Stimulated activated naive CD8-positive, alpha-beta T cell treated with anti-CD3 and anti-CD28 coated beads, Interleukin-15, amount 100 ng/mL, for 72 hours (primary cell): ENCODE data around the gene ARAP3.

Experiments used
- ATAC-seq: fragments of 150-1000 bp; cut with Tn5 transposase; 2 replicates; pipeline ENCODE4 v1.10.0; 2021; ENCODE audit warnings: mild to moderate bottlenecking, moderate library complexity
- DNase-seq, 2 donors: peaks; one replicate each; pipeline ENCODE4 v3.0.0; 2021 to 2022
- H3K27ac Mint-ChIP-seq, 2 donors: one replicate each; pipeline ENCODE4 v1.8.0; 2022; ENCODE audit warnings: mild to moderate bottlenecking in 2 of 2, mixed read lengths in 2 of 2, moderate library complexity in 2 of 2
- H3K27me3 Mint-ChIP-seq: one replicate; pipeline ENCODE4 v1.8.0; 2022; ENCODE audit warnings: mixed read lengths
- H3K4me1 Mint-ChIP-seq: one replicate; pipeline ENCODE4 v1.8.0; 2022; ENCODE audit warnings: mild to moderate bottlenecking, mixed read lengths
- H3K4me3 Mint-ChIP-seq, 2 donors: one replicate each; pipeline ENCODE4 v1.8.0; 2022; ENCODE audit warnings: mild to moderate bottlenecking in 2 of 2, mixed read lengths in 2 of 2, moderate library complexity in 1 of 2
- H3K9me3 Mint-ChIP-seq, 2 donors: one replicate each; pipeline ENCODE4 v1.8.0; 2022; ENCODE audit warnings: mixed read lengths in 2 of 2

Gene ARAP3

GRCh38 chr5:141686648-141687416 is 4.8 kb upstream of the ARAP3 start:
- H3K9me3 Mint-ChIP-seq: no peaks in the 10 kb centered on the region
- ATAC-seq: no peak
- no peak overlapping the region for H3K4me3 Mint-ChIP-seq
- H3K27ac Mint-ChIP-seq: peak overlapping the region in 1 of 2 donors; percentile 6
- DNase-seq: no peak
- peaks cover 14% of the 10 kb centered on the region for H3K27me3 Mint-ChIP-seq
- peaks cover 25% of the 10 kb centered on the region for H3K4me1 Mint-ChIP-seq

DNA sequence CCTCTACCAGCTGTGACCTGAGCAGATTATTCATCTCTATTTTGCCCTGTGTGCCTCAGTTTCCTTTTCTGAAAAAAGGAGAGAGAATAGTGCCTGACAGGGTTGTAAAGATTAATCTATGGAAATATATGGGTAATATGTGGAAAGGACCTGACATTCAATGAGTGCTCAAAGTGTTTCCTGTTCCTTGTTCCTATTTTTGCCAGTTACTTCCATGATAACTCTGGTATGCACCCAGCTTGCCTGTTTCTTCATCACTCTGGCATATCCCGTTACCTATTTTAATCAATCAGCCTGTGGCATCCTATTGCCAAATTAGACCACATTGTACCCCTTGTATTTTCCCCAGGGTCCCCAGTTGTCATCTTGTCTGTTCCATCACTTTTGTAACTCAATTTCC is 3.6 kb upstream of the ARAP3 start:
- Mint-ChIP-seq H3K27ac (no peak overlapping the region), H3K4me1 (peaks cover 33% of the 10 kb centered on the region), H3K9me3 (no peaks in the 10 kb centered on the region), H3K4me3 (no peak overlapping the region), H3K27me3 (peaks cover 7% of the 10 kb centered on the region)
- DNase-seq: no peak
- ATAC-seq: no peak

DNA sequence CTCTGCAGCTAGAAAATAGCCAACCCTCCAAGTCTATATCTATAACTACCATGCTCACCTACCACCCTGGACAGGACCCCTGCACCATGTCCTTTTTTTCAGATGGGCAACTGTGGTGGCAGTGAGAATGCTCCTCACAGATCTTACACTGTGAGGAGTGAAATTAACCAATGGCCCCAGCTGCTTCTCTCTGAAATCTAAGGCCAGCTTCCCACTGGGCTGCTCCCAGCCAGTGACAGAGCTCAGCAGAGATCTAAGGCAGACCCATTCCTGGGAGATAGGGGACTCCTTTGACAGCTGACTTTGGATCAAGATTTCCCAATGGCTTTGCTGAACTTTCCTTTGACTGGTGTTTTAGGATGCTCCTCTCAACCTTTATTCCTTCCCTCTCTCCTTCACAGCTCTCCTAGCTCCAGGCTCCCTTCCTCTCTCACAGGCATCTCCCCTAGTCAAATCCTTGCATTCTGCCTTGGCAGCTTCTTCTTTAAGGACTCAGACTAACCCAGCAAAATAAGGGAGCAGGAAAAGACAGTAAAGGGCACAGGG is 1.6 kb upstream of the ARAP3 start:
- H3K4me3 Mint-ChIP-seq: no peak overlapping the region
- no peaks in the 10 kb centered on the region for H3K27me3 Mint-ChIP-seq
- ATAC-seq: no peak
- H3K27ac Mint-ChIP-seq: no peak overlapping the region
- DNase-seq: no peak
- no peaks in the 10 kb centered on the region for H3K9me3 Mint-ChIP-seq
- peaks cover 35% of the 10 kb centered on the region for H3K4me1 Mint-ChIP-seq

- DNase-seq (no peak), ATAC-seq (peak; percentile 6)
- Mint-ChIP-seq H3K4me3 (peak overlapping the region; percentile 64 to 87), H3K27ac (peak overlapping the region in 1 of 2 donors; percentile 15), H3K9me3 (no peaks in the 10 kb centered on the region), H3K4me1 (peaks cover 35% of the 10 kb centered on the region), H3K27me3 (no peaks in the 10 kb centered on the region)
These were observed 735 bp downstream of the ARAP3 start for GRCh38 chr5:141681295-141681694.

- DNase-seq (no peak), ATAC-seq (no peak)
- Mint-ChIP-seq H3K27ac (no peak overlapping the region), H3K27me3 (no peaks in the 10 kb centered on the region), H3K9me3 (no peaks in the 10 kb centered on the region), H3K4me1 (peaks cover 35% of the 10 kb centered on the region), H3K4me3 (peak overlapping the region; percentile 42 to 87)
These were observed 1.3 kb downstream of the ARAP3 start for GRCh38 chr5:141680751-141681201.

GRCh38 chr5:141680178-141680577 is 1.9 kb downstream of the ARAP3 start:
- Mint-ChIP-seq H3K27me3 (no peaks in the 10 kb centered on the region), H3K4me3 (no peak overlapping the region), H3K27ac (no peak overlapping the region), H3K9me3 (no peaks in the 10 kb centered on the region), H3K4me1 (peaks cover 35% of the 10 kb centered on the region)
- no peak for DNase-seq
- ATAC-seq: no peak

DNA sequence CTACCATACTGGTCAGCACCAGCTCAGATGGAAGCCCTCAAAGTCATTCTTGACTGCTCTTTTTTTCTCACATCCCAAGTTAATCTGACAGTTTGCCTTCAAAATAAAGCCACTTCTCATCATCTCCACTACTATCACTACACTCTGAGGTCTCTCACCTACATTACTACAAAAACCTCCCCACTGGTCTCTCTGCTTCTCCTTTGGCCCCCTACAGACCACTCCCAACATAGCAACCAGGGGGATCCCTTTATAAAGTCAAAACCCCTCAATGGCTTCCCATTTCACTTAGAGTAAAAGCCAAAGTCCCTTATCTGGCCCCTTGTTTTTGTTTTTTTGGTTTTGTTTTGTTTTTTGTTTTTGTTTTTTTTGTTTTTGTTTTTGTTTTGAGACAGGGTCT is 4.6 kb downstream of the ARAP3 start:
- Mint-ChIP-seq H3K4me1 (peaks cover 18% of the 10 kb centered on the region), H3K27me3 (no peaks in the 10 kb centered on the region), H3K4me3 (no peak overlapping the region), H3K27ac (no peak overlapping the region), H3K9me3 (no peaks in the 10 kb centered on the region)
- ATAC-seq: no peak
- no peak for DNase-seq

GRCh38 chr5:141675672-141676071 is 6.4 kb downstream of the ARAP3 start:
- Mint-ChIP-seq H3K4me1 (peaks cover 3% of the 10 kb centered on the region), H3K4me3 (no peak overlapping the region), H3K9me3 (no peaks in the 10 kb centered on the region), H3K27me3 (no peaks in the 10 kb centered on the region), H3K27ac (no peak overlapping the region)
- DNase-seq (no peak), ATAC-seq (no peak)

GRCh38 chr5:141674747-141675146 is 7.3 kb downstream of the ARAP3 start:
- H3K9me3 Mint-ChIP-seq: no peaks in the 10 kb centered on the region

DNA sequence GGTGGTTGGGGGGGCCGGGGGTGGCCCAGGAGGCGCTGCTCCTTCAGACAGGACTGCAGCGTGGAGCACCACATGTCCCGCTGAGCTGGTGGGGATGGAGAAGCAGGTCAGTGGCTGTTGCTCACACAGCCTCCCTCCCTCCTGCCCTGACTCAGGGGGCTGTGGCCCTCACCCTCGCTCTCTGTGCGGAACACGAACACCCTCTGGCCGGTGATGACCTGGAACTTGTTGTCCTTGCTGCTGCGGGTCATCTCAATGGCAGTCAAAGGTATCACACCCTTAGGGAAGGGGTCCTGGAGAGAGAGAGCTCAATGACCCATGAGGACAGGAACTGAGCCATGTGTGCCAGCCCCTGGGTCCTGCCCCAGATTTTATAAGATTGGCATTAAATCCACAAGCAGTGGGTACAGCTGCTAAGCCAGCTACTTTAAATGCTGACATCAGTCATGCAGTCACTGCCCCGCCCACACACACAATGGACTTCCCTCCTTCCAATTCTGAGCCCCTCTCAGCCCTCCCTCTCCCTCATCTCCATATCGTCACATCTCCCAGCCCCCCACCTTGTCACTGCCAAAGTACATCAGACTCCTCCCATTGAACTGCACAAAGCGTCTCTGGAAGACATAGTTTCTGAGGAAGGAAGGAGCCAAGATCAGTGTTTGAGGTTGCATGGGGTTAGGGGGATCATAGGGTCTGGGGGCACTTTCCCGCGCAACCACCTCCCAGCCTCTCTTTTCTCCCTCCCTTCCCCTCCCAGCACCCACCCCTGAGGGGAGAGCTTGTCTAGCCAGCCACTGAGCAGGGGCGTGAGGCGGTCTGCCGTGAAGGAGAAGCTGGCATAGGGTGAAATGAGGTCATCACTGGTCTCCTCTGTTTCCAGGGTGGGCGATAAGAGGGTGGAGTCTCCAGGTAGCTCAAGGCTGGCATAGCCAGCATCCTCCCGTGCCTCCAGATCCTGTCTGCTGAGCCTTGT is 8.9 kb downstream of the ARAP3 start:
- H3K4me3 Mint-ChIP-seq: no peak overlapping the region
- H3K9me3 Mint-ChIP-seq: no peaks in the 10 kb centered on the region
- no peaks in the 10 kb centered on the region for H3K27me3 Mint-ChIP-seq
- H3K27ac Mint-ChIP-seq: no peak overlapping the region
- DNase-seq (no peak), ATAC-seq (no peak)
- H3K4me1 Mint-ChIP-seq: no peaks in the 10 kb centered on the region

More at GRCh38 chr5:141674747-141675146, 7.3 kb downstream of the ARAP3 start:
- ATAC-seq (no peak), DNase-seq (no peak)
- Mint-ChIP-seq H3K4me3 (no peak overlapping the region), H3K27ac (no peak overlapping the region), H3K27me3 (no peaks in the 10 kb centered on the region), H3K4me1 (no peaks in the 10 kb centered on the region)

DNA sequence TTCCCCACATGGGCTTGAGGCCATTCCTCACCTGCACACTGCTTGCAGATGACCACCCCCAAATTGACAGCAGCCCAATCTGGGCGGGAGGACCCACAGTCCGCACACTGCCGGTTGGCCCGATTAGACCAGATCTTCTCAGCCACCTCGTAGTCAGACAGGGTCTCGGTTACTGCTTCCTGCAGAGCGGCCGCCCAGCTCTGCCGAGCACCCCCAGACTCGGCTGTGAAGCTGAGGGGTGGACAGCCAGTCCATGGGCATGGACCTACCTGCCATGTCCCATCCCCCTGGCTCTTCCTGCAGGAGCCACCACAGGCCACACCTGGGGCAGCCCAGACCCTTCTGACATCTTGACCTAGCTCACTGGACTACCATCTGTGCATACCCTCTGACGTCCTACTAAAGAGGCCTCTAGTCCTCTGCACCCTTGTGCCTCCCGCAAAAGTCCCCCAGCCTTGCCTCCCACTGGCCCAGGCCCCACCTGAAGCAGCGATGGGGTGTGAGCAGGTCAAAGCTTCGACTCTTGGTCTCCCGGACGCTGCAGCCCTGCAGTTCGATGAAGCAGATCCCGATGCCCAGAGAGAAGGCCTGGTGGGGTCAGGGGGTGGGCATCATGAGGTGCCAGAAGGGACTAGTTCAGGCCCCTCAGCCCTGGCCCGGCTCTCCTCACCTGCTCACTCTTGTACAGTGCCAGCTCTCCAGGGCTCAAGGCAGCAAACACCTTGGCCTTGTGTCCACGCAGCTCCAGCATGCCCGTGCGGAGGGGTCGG is 9.8 kb downstream of the ARAP3 start:
- DNase-seq (no peak), ATAC-seq (no peak)
- no peaks in the 10 kb centered on the region for H3K9me3 Mint-ChIP-seq
- H3K27me3 Mint-ChIP-seq: no peaks in the 10 kb centered on the region
- H3K4me3 Mint-ChIP-seq: no peak overlapping the region
- no peaks in the 10 kb centered on the region for H3K4me1 Mint-ChIP-seq
- peak overlapping the region in 1 of 2 donors; percentile 20 for H3K27ac Mint-ChIP-seq

DNA sequence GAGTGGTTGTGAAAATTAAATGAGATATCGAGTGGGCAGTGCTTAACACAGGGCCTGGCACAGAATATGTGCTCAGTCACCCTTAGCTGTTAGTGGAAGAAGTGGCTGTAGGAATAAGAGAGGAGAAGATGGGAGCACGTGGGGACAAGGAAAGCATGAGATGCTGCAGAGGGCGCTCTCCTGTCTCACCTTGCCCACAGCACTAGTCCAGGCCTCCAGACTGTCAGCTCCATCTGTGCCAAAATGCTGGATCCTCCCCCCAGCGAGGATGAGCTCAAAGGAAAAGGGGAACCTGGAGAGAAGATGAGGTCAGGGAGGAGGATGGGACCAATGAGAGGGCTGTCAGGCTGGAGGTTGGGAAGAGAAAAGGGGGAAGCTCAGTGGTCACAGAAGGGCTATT is 12.5 kb downstream of the ARAP3 start:
- H3K27me3 Mint-ChIP-seq: no peaks in the 10 kb centered on the region
- DNase-seq: no peak
- no peaks in the 10 kb centered on the region for H3K9me3 Mint-ChIP-seq
- H3K4me1 Mint-ChIP-seq: peaks cover 7% of the 10 kb centered on the region
- no peak for ATAC-seq
- H3K27ac Mint-ChIP-seq: no peak overlapping the region
- no peak overlapping the region for H3K4me3 Mint-ChIP-seq

- Mint-ChIP-seq H3K27me3 (no peaks in the 10 kb centered on the region), H3K4me1 (peaks cover 7% of the 10 kb centered on the region), H3K4me3 (no peak overlapping the region), H3K9me3 (no peaks in the 10 kb centered on the region), H3K27ac (no peak overlapping the region)
- no peak for ATAC-seq
- DNase-seq: no peak
These were observed 13.3 kb downstream of the ARAP3 start for GRCh38 chr5:141668601-141669265.

GRCh38 chr5:141665995-141666940 is 15.8 kb downstream of the ARAP3 start:
- DNase-seq (no peak), ATAC-seq (no peak)
- H3K27me3 Mint-ChIP-seq: no peaks in the 10 kb centered on the region
- H3K27ac Mint-ChIP-seq: no peak overlapping the region
- H3K4me1 Mint-ChIP-seq: peaks cover 7% of the 10 kb centered on the region
- H3K4me3 Mint-ChIP-seq: no peak overlapping the region
- H3K9me3 Mint-ChIP-seq: no peaks in the 10 kb centered on the region
